H1 (cell line): Measurements from ENCODE around the gene NRSN2.

ENCODE experiments used
- ASH2L ChIP-seq: fragments of 200-600, 300-600 bp; sonication (generic); IDR thresholded peaks from one replicate; pipeline ENCODE4 v1.7.1; 2017; ENCODE audit warnings: low read length
- ATF2 ChIP-seq: IDR thresholded peaks from 2 replicates; pipeline ENCODE4 v1.6.1; 2012; ENCODE audit warnings: low read length, inconsistent platforms
- ATF3 ChIP-seq: IDR thresholded peaks from 2 replicates; pipeline ENCODE4 v1.6.1; 2011; ENCODE audit warnings: low read depth, mild to moderate bottlenecking, low read length; ENCODE audit not compliant: insufficient read depth
- CTCF ChIP-seq, 3 experiments: IDR thresholded peaks; 1 replicate in 2 of 3; 2 replicates in 1 of 3; pipeline versions ENCODE4 v1.5.1 to v1.6.1; 2011; ENCODE audit warnings: low read length in 3 of 3, mild to moderate bottlenecking in 3 of 3, inconsistent platforms in 2 of 3, low read depth in 1 of 3, moderate library complexity in 1 of 3; ENCODE audit not compliant: insufficient read depth in 1 of 3; ENCODE audit errors: control extremely low read depth in 1 of 3
- E2F6 ChIP-seq: IDR thresholded peaks from 2 replicates; pipeline ENCODE4 v1.6.1; 2012; ENCODE audit warnings: inconsistent platforms
- HDAC6 ChIP-seq: IDR thresholded peaks from one replicate; pipeline ENCODE4 v1.7.1; 2012; ENCODE audit warnings: low read depth, mild to moderate bottlenecking, inconsistent platforms, low read length, moderate library complexity
- JUND ChIP-seq: IDR thresholded peaks from 2 replicates; pipeline ENCODE4 v1.6.1; 2011; ENCODE audit warnings: mild to moderate bottlenecking, improper control_type of control experiment, low read length
- MAFK ChIP-seq: IDR thresholded peaks from 2 replicates; pipeline ENCODE4 v1.6.1; 2012; ENCODE audit warnings: low read depth, mild to moderate bottlenecking, improper control_type of control experiment, low read length
- MAX ChIP-seq: IDR thresholded peaks from 2 replicates; pipeline ENCODE4 v1.6.1; 2012; ENCODE audit warnings: inconsistent platforms
- POLR2A ChIP-seq, 2 experiments: IDR thresholded peaks; 1 replicate in 1 of 2; 2 replicates in 1 of 2; pipeline ENCODE4 v1.6.1; 2011; ENCODE audit warnings: low read depth in 2 of 2, low read length in 2 of 2, mild to moderate bottlenecking in 2 of 2; ENCODE audit errors: control extremely low read depth in 1 of 2
- POLR2AphosphoS5 ChIP-seq: IDR thresholded peaks from 2 replicates; pipeline ENCODE4 v1.6.1; 2011; ENCODE audit warnings: low read depth, low read length
- RNF2 ChIP-seq: fragments of 200-900, 300-1000 bp; sonication (generic); IDR thresholded peaks from 2 replicates; pipeline ENCODE4 v1.7.1; 2016; ENCODE audit warnings: borderline replicate concordance, low read depth, mild to moderate bottlenecking, antibody characterized with exemption, low read length; ENCODE audit not compliant: poor library complexity, severe bottlenecking; ENCODE audit errors: missing control alignments
- YY1 ChIP-seq: IDR thresholded peaks from 2 replicates; pipeline ENCODE4 v1.6.1; 2011; ENCODE audit warnings: low read depth, mild to moderate bottlenecking, low read length

GRCh38 chr20:343107-343506, 3.8 kb upstream of the NRSN2 start:
- TF ChIP-seq CTCF (IDR thresholded peaks at IDR 0.05; ENCODE audit: control extremely low read depth in 1 of 3, insufficient read depth in 1 of 3, low read depth in 1 of 3, low read length in 3 of 3) (no peak), RNF2 (no peak), ATF3 (no peak), E2F6 (no peak), MAFK (no peak), ATF2 (no peak), HDAC6 (no peak), MAX (no peak), POLR2A (IDR thresholded peaks at IDR 0.05; ENCODE audit: control extremely low read depth in 1 of 2, low read depth in 2 of 2, low read length in 2 of 2) (no peak), POLR2AphosphoS5 (no peak), ASH2L (no peak), JUND (no peak), YY1 (no peak)
